Tibial artery (tissue), 4 donors: ENCODE data around the gene FRMD5.

Experiments
- DNase-seq, 2 donors: peaks; one replicate each; pipeline ENCODE4 v3.0.0-alpha.2; 2019
- H3K27ac ChIP-seq, 2 donors: fragments of 200-600 bp; sonication (generic) in 1 of 2; 1 replicate in 1 of 2; 2 replicates in 1 of 2; pipeline ENCODE4 v1.5.1; 2018 to 2019; ENCODE audit warnings: mild to moderate bottlenecking in 1 of 2
- H3K27me3 ChIP-seq, 2 donors: fragments of 200-600 bp; sonication (generic) in 1 of 2; one replicate each; pipeline versions ENCODE4 v1.5.1 to v1.6.0; 2016 to 2019
- H3K36me3 ChIP-seq, 3 donors: fragments of 200-600 bp; sonication (generic) in 2 of 3; one replicate each; pipeline ENCODE4 v1.5.1; 2016 to 2019; ENCODE audit warnings: mild to moderate bottlenecking in 2 of 3
- H3K4me1 ChIP-seq, 4 donors: fragments of 200-600 bp; sonication (generic) in 2 of 4; 1 replicate in 3 of 4; 2 replicates in 1 of 4; pipeline ENCODE4 v1.5.1; 2016 to 2019
- H3K4me3 ChIP-seq, 2 donors: fragments of 200-600 bp; sonication (generic) in 1 of 2; 1 replicate in 1 of 2; 2 replicates in 1 of 2; pipeline ENCODE4 v1.5.1; 2018 to 2019; ENCODE audit warnings: mild to moderate bottlenecking in 2 of 2
- H3K9me3 ChIP-seq, 3 donors: fragments of 200-600 bp; sonication (generic) in 1 of 3; one replicate each; pipeline ENCODE4 v1.5.1; 2016 to 2019
- CTCF ChIP-seq, 2 experiments: fragments of 200-600 bp in 1 of 2; fragments of 450-650 bp in 1 of 2; IDR thresholded peaks; one replicate each; pipeline ENCODE4 v1.5.1; 2017 to 2019; ENCODE audit warnings: antibody characterized with exemption in 2 of 2, mild to moderate bottlenecking in 1 of 2, moderate library complexity in 1 of 2
- intact Hi-C: fragments of 100-400 bp; cut with DNase I; formaldehyde crosslinking; loops from one replicate; pipeline ENCODE4 v1.15.0; 2023; ENCODE audit warnings: low total_unique reads

Gene FRMD5

GRCh38 chr15:43931790-43932435 is 263.2 kb downstream of the FRMD5 start:
- no peak overlapping the region for H3K4me3 ChIP-seq
- DNase-seq: no peak
- H3K27ac ChIP-seq: no peak overlapping the region
- H3K27me3 ChIP-seq: no peaks in the 10 kb centered on the region
- H3K9me3 ChIP-seq: no peaks in the 10 kb centered on the region
- no peaks in the 10 kb centered on the region for H3K4me1 ChIP-seq
- no peaks in the 10 kb centered on the region for H3K36me3 ChIP-seq
- intact Hi-C loops: no loop called here
- no peak for TF ChIP-seq CTCF (IDR thresholded peaks at IDR 0.05)

- Histone ChIP-seq H3K4me1 (no peaks in the 10 kb centered on the region), H3K36me3 (no peaks in the 10 kb centered on the region), H3K27me3 (no peaks in the 10 kb centered on the region), H3K4me3 (no peak overlapping the region), H3K9me3 (no peaks in the 10 kb centered on the region), H3K27ac (no peak overlapping the region)
- DNase-seq: no peak
- TF ChIP-seq CTCF (IDR thresholded peaks at IDR 0.05): no peak
- intact Hi-C loops: no loop called here
These were observed 264.0 kb downstream of the FRMD5 start for GRCh38 chr15:43931119-43931518.

GRCh38 chr15:43930556-43930955 is 264.5 kb downstream of the FRMD5 start:
- no peak for TF ChIP-seq CTCF (IDR thresholded peaks at IDR 0.05)
- Histone ChIP-seq H3K27me3 (no peaks in the 10 kb centered on the region), H3K4me1 (no peaks in the 10 kb centered on the region), H3K27ac (no peak overlapping the region), H3K4me3 (no peak overlapping the region), H3K36me3 (no peaks in the 10 kb centered on the region), H3K9me3 (no peaks in the 10 kb centered on the region)
- no peak for DNase-seq
- intact Hi-C loops: no loop called here

GRCh38 chr15:43930079-43930478 is 265.0 kb downstream of the FRMD5 start:
- no peaks in the 10 kb centered on the region for H3K4me1 ChIP-seq
- no peaks in the 10 kb centered on the region for H3K27me3 ChIP-seq
- H3K36me3 ChIP-seq: no peaks in the 10 kb centered on the region
- no peak for DNase-seq
- intact Hi-C loops: no loop called here
- no peak for TF ChIP-seq CTCF (IDR thresholded peaks at IDR 0.05)
- no peak overlapping the region for H3K4me3 ChIP-seq
- no peaks in the 10 kb centered on the region for H3K9me3 ChIP-seq
- H3K27ac ChIP-seq: no peak overlapping the region

- no peaks in the 10 kb centered on the region for H3K4me1 ChIP-seq
- intact Hi-C loops: no loop called here
- TF ChIP-seq CTCF (IDR thresholded peaks at IDR 0.05): no peak
- H3K27me3 ChIP-seq: no peaks in the 10 kb centered on the region
- no peaks in the 10 kb centered on the region for H3K36me3 ChIP-seq
- DNase-seq: no peak
- H3K27ac ChIP-seq: no peak overlapping the region
- no peak overlapping the region for H3K4me3 ChIP-seq
- H3K9me3 ChIP-seq: no peaks in the 10 kb centered on the region
These were observed 266.9 kb downstream of the FRMD5 start for GRCh38 chr15:43928152-43928551.

GRCh38 chr15:43927203-43927602 is 267.9 kb downstream of the FRMD5 start:
- no peaks in the 10 kb centered on the region for H3K36me3 ChIP-seq
- no peaks in the 10 kb centered on the region for H3K4me1 ChIP-seq
- no peak overlapping the region for H3K27ac ChIP-seq
- TF ChIP-seq CTCF (IDR thresholded peaks at IDR 0.05): no peak
- no peaks in the 10 kb centered on the region for H3K27me3 ChIP-seq
- no peak overlapping the region for H3K4me3 ChIP-seq
- no peaks in the 10 kb centered on the region for H3K9me3 ChIP-seq
- DNase-seq: no peak
- intact Hi-C loops: no loop called here
